OCI-LY3 (cell line): ENCODE data around the gene ARHGEF10L.

Experiments used
- H2AFZ ChIP-seq: fragments of 200-600, 300-600 bp; shearing (Covaris generic); 2 replicates; pipeline ENCODE4 v1.6.0; 2014; ENCODE audit warnings: antibody characterized with exemption, low read depth, low read length
- H3K27ac ChIP-seq: fragments of 200-600, 300-600 bp; sonication (generic); 2 replicates; pipeline ENCODE4 v1.5.1; 2014; ENCODE audit warnings: mild to moderate bottlenecking, low read length, moderate library complexity, mixed read lengths
- H3K27me3 ChIP-seq: fragments of 200-600, 300-600 bp; sonication (generic); 2 replicates; pipeline ENCODE4 v1.6.1; 2014; ENCODE audit warnings: low read depth, low read length, mixed read lengths
- H3K36me3 ChIP-seq: fragments of 200-600, 300-600 bp; sonication (generic); replicated peaks from 2 replicates; pipeline ENCODE3; 2014; ENCODE audit warnings: low read depth, low read length, mixed read lengths
- H3K4me1 ChIP-seq: fragments of 300-600, 200-600 bp; sonication (generic); 2 replicates; pipeline ENCODE4 v1.6.1; 2014; ENCODE audit warnings: low read length, mixed read lengths
- H3K4me2 ChIP-seq: fragments of 200-600, 300-600 bp; sonication (generic); 2 replicates; pipeline ENCODE4 v1.6.1; 2014; ENCODE audit warnings: low read length, mixed read lengths
- H3K4me3 ChIP-seq: fragments of 300-600, 200-600 bp; sonication (generic); 2 replicates; pipeline ENCODE4 v1.5.1; 2014; ENCODE audit warnings: antibody characterized with exemption, mild to moderate bottlenecking, low read length, moderate library complexity
- H3K79me2 ChIP-seq: fragments of 300-600, 200-600 bp; shearing (Covaris generic); 2 replicates; pipeline ENCODE4 v1.6.1; 2014; ENCODE audit warnings: mild to moderate bottlenecking, low read length, mixed read lengths
- H3K9ac ChIP-seq: fragments of 300-600, 200-600 bp; shearing (Covaris generic); 2 replicates; pipeline ENCODE4 v1.6.0; 2014; ENCODE audit warnings: mild to moderate bottlenecking, low read length, moderate library complexity
- H3K9me3 ChIP-seq: fragments of 200-600, 300-600 bp; shearing (Covaris generic); 2 replicates; pipeline ENCODE4 v1.6.1; 2014; ENCODE audit warnings: low read length, mixed read lengths; ENCODE audit not compliant: insufficient read depth
- H4K20me1 ChIP-seq: fragments of 200-600, 300-600 bp; sonication (generic); 2 replicates; pipeline ENCODE4 v1.6.1; 2016; ENCODE audit warnings: low read length, mixed read lengths; ENCODE audit not compliant: insufficient read depth
- CTCF ChIP-seq: fragments of 200-600, 300-600 bp; sonication (generic); IDR thresholded peaks from 2 replicates; pipeline ENCODE4 v1.5.1; 2014; ENCODE audit warnings: antibody characterized with exemption, low read length, low read depth
- EZH2phosphoT487 ChIP-seq: fragments of 200-600 bp; shearing (Covaris generic); IDR thresholded peaks from 2 replicates; pipeline ENCODE4 v1.6.1; 2018; ENCODE audit warnings: antibody characterized with exemption, mixed run types, low read depth

ARHGEF10L gene

GRCh38 chr1:17632541-17633184 is 93.2 kb downstream of the ARHGEF10L start:
- Histone ChIP-seq H4K20me1 (peaks cover 7% of the 10 kb centered on the region; the same call in 1 of the 2 replicates), H3K4me2 (no peak overlapping the region), H3K36me3 (peaks cover 4% of the 10 kb centered on the region)

GRCh38 chr1:17633654-17634053 is 94.2 kb downstream of the ARHGEF10L start:
- Histone ChIP-seq H3K4me1 (peaks cover 23% of the 10 kb centered on the region), H3K9ac (no peak overlapping the region), H3K79me2 (no peaks in the 10 kb centered on the region), H3K4me2 (no peak overlapping the region), H3K9me3 (no peaks in the 10 kb centered on the region), H3K27ac (no peak overlapping the region), H3K4me3 (no peak overlapping the region), H2AFZ (no peak overlapping the region), H4K20me1 (peaks cover 7% of the 10 kb centered on the region; the same call in 1 of the 2 replicates), H3K36me3 (peaks cover 4% of the 10 kb centered on the region), H3K27me3 (no peaks in the 10 kb centered on the region)
- no peak for TF ChIP-seq EZH2phosphoT487
- no peak for TF ChIP-seq CTCF

More at GRCh38 chr1:17632541-17633184, 93.2 kb downstream of the ARHGEF10L start:
- peaks cover 23% of the 10 kb centered on the region for H3K4me1 ChIP-seq
- H3K4me3 ChIP-seq, result no peak overlapping the region
- H2AFZ ChIP-seq, result no peak overlapping the region
- H3K27ac ChIP-seq, result no peak overlapping the region
- H3K9me3 ChIP-seq, result no peaks in the 10 kb centered on the region
- no peaks in the 10 kb centered on the region for H3K79me2 ChIP-seq
- no peaks in the 10 kb centered on the region for H3K27me3 ChIP-seq
- no peak overlapping the region for H3K9ac ChIP-seq
- TF ChIP-seq EZH2phosphoT487, result no peak
- no peak for TF ChIP-seq CTCF

DNA sequence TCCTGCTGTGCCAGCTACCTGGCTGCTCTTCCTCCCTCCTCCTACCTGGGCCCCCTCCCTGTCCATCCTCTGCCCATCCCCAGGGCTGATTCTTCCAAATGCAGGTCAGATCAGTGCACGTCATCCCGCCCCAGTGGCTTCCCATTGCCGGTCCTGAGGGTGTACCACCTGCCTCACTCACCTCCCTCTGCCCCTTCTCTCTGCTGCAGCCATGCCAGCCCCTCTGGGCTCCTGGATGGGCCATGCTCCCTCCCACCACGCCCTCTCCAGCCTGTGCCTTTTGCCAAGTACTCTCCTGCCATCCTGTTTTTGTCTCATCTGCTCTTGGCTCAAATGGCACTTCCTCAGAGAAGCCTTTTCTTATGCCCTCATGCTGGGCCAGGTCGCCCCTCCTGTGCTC is 95.8 kb downstream of the ARHGEF10L start:
- no peak for TF ChIP-seq EZH2phosphoT487
- TF ChIP-seq CTCF, result no peak
- Histone ChIP-seq H3K36me3 (peaks cover 4% of the 10 kb centered on the region), H3K27ac (no peak overlapping the region), H3K4me2 (peak overlapping the region; percentile 24; the same call in 1 of the 2 replicates), H3K9ac (no peak overlapping the region), H4K20me1 (peaks cover 7% of the 10 kb centered on the region; the same call in 1 of the 2 replicates), H3K4me3 (no peak overlapping the region), H3K27me3 (no peaks in the 10 kb centered on the region), H2AFZ (no peak overlapping the region), H3K4me1 (peaks cover 20% of the 10 kb centered on the region), H3K79me2 (no peaks in the 10 kb centered on the region), H3K9me3 (no peaks in the 10 kb centered on the region)

GRCh38 chr1:17635811-17636210 is 96.3 kb downstream of the ARHGEF10L start:
- Histone ChIP-seq H3K9ac (no peak overlapping the region), H4K20me1 (peaks cover 7% of the 10 kb centered on the region; the same call in 1 of the 2 replicates), H2AFZ (no peak overlapping the region), H3K79me2 (no peaks in the 10 kb centered on the region), H3K4me1 (peaks cover 20% of the 10 kb centered on the region), H3K36me3 (peaks cover 4% of the 10 kb centered on the region), H3K4me2 (peak overlapping the region; percentile 24), H3K27ac (no peak overlapping the region), H3K4me3 (no peak overlapping the region), H3K9me3 (no peaks in the 10 kb centered on the region), H3K27me3 (no peaks in the 10 kb centered on the region)
- TF ChIP-seq EZH2phosphoT487, result no peak
- no peak for TF ChIP-seq CTCF
